Measurements from ENCODE around the gene KLHL25.
"Not testable (repeated sequence)": the region's sequence is repeated elsewhere in the genome, so short reads cannot be mapped to it uniquely, and the experiment has no call there.

KLHL25 gene

GRCh38 chr15:85804481-85805170, 9.9 kb upstream of the KLHL25 start:
- DNase-seq: no peak

GRCh38 chr15:85802617-85803016, 7.9 kb upstream of the KLHL25 start:
- not testable (repeated sequence) for DNase-seq

GRCh38 chr15:85800478-85801123, 5.9 kb upstream of the KLHL25 start:
- DNase-seq: no peak

- DNase-seq: not testable (repeated sequence)
These were observed 1.6 kb upstream of the KLHL25 start for GRCh38 chr15:85796371-85796770.

- DNase-seq: no peak
These were observed 896 bp upstream of the KLHL25 start for GRCh38 chr15:85795337-85796305.

GRCh38 chr15:85793641-85794597, 806 bp downstream of the KLHL25 start:
- DNase-seq: no peak

GRCh38 chr15:85792912-85793590, 1.7 kb downstream of the KLHL25 start:
- no peak for DNase-seq

GRCh38 chr15:85792102-85792731, 2.5 kb downstream of the KLHL25 start:
- DNase-seq: no peak

- no peak for DNase-seq
These were observed 5.2 kb downstream of the KLHL25 start for GRCh38 chr15:85789496-85789875.

- DNase-seq: no peak
These were observed 5.8 kb downstream of the KLHL25 start for GRCh38 chr15:85788771-85789495.

- DNase-seq: no peak
These were observed 8.0 kb downstream of the KLHL25 start for GRCh38 chr15:85786781-85787114.

- no peak for DNase-seq
These were observed 8.6 kb downstream of the KLHL25 start for GRCh38 chr15:85785887-85786780.

- no peak for DNase-seq
These were observed 12.7 kb downstream of the KLHL25 start for GRCh38 chr15:85782064-85782463.

GRCh38 chr15:85781099-85781498, 13.6 kb downstream of the KLHL25 start:
- no peak for DNase-seq

- DNase-seq: no peak
These were observed 14.3 kb downstream of the KLHL25 start for GRCh38 chr15:85780225-85780985.

GRCh38 chr15:85779249-85779648, 15.5 kb downstream of the KLHL25 start:
- no peak for DNase-seq

GRCh38 chr15:85778107-85778776, 16.5 kb downstream of the KLHL25 start:
- DNase-seq: no peak
